ENCODE results near the gene ROR1.

DNA sequence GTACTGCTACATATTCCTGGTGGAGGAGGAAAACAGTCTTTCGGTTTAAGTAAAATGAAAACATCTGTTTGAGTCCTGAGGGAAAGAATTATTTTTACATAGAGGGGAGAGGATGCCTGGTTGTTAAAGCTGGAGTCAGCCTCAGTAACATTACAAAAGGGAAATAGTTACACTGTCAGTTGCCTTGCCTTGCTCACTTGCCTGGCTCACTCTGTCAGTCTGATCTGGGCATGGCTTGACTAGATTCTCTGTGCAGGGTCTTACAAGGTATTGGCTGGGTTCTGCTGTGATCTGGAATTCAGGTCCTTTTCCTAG, 421.2 kb downstream of the ROR1 start:
- TF ChIP-seq, protein P1, sequence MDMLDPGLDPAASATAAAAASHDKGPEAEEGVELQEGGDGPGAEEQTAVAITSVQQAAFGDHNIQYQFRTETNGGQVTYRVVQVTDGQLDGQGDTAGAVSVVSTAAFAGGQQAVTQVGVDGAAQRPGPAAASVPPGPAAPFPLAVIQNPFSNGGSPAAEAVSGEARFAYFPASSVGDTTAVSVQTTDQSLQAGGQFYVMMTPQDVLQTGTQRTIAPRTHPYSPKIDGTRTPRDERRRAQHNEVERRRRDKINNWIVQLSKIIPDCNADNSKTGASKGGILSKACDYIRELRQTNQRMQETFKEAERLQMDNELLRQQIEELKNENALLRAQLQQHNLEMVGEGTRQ (IDR thresholded peaks at IDR 0.05; ENCODE audit: low read depth, low read length) = no peak
- TF ChIP-seq CEBPB (IDR thresholded peaks at IDR 0.05; ENCODE audit: low read depth, low read length) (no peak), MAZ (IDR thresholded peaks at IDR 0.05; ENCODE audit: borderline replicate concordance, low read depth, low read length) (no peak), POLR2A (IDR thresholded peaks at IDR 0.05; ENCODE audit: low read depth, low read length) (no peak), RFX5 (IDR thresholded peaks at IDR 0.05; ENCODE audit: low read depth, low read length) (no peak), RCOR1 (IDR thresholded peaks at IDR 0.05; ENCODE audit: insufficient replicate concordance, low read length) (no peak), MAFK (IDR thresholded peaks at IDR 0.05; ENCODE audit: low read depth, low read length) (no peak), MXI1 (IDR thresholded peaks at IDR 0.05; ENCODE audit: borderline replicate concordance, low read depth, low read length) (no peak)
- TF ChIP-seq, protein P2, sequence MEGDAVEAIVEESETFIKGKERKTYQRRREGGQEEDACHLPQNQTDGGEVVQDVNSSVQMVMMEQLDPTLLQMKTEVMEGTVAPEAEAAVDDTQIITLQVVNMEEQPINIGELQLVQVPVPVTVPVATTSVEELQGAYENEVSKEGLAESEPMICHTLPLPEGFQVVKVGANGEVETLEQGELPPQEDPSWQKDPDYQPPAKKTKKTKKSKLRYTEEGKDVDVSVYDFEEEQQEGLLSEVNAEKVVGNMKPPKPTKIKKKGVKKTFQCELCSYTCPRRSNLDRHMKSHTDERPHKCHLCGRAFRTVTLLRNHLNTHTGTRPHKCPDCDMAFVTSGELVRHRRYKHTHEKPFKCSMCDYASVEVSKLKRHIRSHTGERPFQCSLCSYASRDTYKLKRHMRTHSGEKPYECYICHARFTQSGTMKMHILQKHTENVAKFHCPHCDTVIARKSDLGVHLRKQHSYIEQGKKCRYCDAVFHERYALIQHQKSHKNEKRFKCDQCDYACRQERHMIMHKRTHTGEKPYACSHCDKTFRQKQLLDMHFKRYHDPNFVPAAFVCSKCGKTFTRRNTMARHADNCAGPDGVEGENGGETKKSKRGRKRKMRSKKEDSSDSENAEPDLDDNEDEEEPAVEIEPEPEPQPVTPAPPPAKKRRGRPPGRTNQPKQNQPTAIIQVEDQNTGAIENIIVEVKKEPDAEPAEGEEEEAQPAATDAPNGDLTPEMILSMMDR (conservative IDR thresholded peaks at IDR 0.05; ENCODE audit: low read depth, low read length) = no peak
